ENCODE results near the gene SHANK1.

SHANK1 gene

GRCh38 chr19:50725911-50726230, 6.3 kb upstream of the SHANK1 start:
- no peak for DNase-seq

DNA sequence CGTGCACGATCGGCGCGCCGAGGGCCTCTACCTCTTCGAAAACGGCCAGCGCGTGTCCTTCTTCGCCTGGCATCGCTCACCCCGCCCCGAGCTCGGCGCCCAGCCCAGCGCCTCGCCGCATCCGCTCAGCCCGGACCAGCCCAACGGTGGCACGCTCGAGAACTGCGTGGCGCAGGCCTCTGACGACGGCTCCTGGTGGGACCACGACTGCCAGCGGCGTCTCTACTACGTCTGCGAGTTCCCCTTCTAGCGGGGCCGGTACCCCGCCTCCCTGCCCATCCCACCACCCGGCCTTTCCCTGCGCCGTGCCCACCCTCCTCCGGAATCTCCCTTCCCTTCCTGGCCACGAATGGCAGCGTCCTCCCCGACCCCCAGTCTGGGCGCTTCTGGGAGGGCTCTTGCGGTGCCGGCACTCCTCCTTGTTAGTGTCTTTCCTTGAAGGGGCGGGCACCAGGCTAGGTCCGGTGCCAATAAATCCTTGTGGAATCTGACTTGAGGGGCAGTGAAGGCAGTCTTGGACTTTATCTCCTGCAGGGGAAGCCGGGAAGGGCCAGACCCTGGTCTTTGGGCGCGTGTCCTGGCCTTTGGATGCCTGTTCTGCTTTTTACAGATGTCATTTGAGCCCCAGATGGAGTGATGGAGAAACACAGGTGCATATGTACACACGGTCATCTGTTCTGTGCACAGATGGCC, 5.8 kb upstream of the SHANK1 start:
- no peak for DNase-seq

DNA sequence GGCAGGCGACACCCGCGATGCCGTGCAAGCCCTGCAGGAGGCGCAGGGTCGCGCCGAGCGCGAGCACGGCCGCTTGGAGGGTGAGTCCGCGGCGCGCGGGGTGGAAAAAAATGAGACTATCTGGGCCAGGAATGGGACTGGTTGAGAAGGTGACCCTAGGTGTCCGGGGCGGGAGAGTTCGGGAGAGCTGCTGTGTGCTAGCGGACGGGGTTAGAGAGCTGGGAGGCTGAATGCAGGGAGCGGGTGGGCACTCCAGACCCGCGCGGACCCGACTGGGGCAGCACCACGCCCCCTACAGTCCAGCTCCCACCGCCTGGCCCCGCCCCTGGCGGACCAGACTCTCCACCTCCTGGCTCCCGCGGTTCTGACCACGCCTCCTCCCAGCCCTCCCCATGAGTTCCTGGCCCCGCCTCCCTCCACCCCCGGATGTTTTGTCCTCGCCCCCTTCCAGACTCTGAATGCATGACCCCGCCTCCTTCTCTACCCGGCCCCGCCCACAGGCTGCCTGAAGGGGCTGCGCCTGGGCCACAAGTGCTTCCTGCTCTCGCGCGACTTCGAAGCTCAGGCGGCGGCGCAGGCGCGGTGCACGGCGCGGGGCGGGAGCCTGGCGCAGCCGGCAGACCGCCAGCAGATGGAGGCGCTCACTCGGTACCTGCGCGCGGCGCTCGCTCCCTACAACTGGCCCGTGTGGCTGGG, 5.1 kb upstream of the SHANK1 start:
- DNase-seq: peak; percentile 86

DNA sequence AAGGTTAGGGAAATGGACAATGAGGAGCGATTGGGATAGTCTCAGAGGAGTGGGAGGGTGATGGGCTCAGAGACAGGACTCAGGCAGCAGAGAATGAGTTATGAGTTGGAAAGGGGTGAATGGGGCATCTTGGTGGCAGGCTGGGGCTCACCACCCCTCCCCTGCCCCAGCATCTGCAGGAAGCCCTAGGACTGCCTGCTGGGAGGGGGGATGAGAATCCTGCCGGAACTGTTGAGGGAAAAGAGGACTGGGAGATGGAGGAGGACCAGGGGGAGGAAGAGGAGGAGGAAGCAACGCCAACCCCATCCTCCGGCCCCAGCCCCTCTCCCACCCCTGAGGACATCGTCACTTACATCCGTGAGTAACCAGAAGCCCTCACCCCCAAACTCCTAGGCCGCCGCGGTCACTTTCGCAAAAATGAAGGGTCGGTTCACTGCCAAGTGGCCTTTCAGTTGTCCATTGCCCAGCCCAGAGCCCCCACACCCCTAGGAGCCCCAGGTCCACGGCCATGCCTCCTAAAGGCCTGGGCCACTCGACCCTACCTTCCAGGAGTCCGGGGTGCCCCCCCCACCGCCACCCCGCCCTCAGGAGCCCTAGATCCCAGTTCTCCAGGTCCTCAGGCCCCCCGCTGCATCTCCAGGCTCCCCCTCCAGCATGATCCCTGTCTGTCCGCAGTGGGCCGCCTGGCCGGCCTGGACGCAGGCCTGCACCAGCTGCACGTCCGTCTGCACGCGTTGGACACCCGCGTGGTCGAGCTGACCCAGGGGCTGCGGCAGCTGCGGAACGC, 4.3 kb upstream of the SHANK1 start:
- DNase-seq: no peak

DNA sequence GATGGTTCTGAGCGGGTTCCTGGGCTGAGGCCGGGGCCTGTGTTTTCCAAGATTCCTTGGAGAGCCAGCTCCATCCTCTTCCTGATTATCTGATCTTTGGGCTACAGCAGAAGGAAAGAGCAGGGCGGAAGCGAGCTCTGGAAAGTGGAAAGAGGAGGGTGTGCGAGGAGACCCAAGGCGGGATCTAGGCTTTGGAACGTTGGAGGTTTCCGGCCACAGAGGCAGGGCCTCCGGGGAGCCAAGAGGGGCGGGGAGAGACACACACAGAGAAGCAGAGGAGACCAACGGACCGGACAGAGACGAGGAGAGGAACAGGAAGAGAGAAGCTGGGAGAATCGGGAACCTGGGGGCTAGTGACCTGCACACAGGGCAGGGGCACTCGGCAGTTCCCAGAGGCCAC, 3.5 kb upstream of the SHANK1 start, which contains the start of gene CLEC11A:
Gene CLEC11A, plus strand, starts transcription at position 296 of the 400 bp plus-strand sequence. CDS start 162 bp downstream, outside the sequence.
- no peak for DNase-seq

DNA sequence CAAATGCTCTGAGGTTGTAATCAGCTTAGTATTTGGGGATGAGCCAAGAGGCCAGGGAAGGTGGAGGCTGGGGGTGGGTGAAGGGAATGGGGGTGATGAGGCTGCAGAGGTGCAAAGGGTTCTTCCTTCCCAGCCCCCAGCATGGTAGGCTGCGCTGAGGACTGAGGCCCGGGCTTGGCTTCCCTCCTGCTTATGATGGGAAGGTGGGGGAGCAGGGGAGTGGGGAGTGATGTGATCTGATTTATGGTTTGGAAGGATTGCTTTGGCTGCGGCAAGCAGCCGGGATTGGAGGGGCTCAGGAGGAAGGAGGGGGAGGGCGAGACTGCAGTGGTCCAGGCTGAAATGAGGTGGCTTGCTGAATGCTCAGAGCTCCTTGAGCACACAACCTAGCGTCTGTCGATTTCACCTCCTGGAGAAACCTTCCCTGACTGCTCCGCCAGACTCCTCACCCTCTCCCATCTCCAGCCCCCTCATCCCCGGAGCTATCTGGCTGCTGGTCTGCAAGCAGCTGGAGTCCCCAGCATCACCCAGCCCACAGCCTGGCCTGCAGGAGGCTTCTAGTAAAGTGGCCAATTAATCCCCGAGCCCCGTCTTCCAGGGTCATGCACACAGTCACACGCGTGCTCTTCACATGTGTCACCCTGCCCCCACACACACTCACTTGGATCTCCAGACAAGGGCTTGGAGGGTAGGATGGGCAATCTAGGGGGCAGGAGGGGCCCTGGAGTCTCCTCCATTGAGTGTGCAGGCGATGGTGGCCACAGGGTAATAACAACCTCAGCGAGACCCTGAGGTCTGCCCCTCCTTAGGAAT, 2.8 kb upstream of the SHANK1 start:
- no peak for DNase-seq

GRCh38 chr19:50721441-50722137, 2.0 kb upstream of the SHANK1 start:
- no peak for DNase-seq

GRCh38 chr19:50720921-50721381, 1.3 kb upstream of the SHANK1 start:
- DNase-seq: no peak

GRCh38 chr19:50720181-50720920, 749 bp upstream of the SHANK1 start:
- DNase-seq: no peak

GRCh38 chr19:50719119-50719435, 525 bp downstream of the SHANK1 start:
- no peak for DNase-seq

- DNase-seq: no peak
These were observed 1.1 kb downstream of the SHANK1 start for GRCh38 chr19:50718255-50719118.

GRCh38 chr19:50717891-50718254, 1.7 kb downstream of the SHANK1 start:
- DNase-seq: no peak

DNA sequence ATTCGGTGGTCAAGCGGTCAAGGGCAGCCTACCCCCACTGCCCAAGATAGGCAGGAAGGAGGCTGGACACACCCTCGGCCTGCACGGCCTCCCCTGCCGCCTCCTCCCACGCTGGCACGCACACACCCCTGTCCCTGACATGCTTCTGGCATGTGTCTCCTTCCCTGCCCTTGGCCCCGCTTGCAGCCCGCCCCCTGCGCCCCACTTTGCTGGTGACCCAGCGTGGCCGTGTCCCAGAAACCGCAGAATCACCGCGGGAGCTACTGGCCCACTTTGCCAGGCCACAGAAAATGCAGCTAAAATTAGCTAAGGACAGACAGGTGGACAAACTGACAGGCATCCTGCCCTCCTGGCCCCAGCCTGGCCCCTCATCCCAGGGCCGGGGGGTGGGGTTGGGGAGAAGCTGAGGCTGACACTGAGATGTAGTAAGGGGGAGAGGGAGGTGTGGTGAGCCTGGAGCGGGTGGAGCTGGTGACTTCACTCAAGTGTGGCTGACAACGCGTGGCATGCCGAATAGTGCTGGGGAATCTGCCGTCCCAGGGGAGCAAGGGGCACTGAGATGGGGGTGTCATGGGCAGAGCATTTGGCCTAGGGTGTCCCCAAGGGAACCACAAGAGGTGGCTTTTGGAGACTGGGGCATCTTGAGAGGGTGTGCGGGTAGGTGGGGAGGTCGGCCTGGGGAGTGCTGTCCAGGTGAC, 2.4 kb downstream of the SHANK1 start:
- DNase-seq: no peak

- no peak for DNase-seq
These were observed 3.2 kb downstream of the SHANK1 start for GRCh38 chr19:50716178-50717025.

DNA sequence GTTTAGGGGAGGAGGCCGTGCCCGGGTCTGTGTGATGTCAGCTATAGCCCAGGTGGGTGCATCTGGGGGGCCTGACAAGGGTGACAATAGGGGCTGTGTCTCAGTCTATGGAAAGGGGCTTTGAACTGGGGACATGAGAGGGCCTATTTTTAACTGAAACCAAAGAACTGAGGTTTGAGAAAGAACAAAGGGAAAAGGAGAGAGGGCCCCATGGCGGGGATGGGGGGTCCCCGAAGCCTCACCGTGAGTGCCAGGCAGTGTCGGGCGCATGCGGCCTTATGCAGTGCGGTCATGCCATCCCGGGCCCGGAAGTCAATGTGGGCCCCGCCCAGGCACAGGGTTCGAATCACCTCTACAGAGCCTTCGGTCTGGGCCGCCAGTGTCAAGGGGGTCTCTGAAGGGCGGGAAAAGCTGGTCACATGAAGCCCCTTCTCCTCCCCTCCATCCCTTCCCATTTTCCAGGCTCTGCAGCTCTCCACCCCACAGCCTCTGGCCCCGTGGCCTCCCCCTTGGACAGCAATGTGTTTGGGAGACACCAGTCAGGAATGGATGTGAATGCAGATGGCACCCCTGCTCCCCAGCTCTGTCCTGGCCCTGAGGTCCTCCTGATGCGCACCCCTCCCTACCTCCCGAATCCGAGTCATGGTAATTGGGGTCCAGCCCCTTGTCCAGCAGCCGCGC, 5.9 kb downstream of the SHANK1 start:
- no peak for DNase-seq

GRCh38 chr19:50712833-50713232, 6.8 kb downstream of the SHANK1 start:
- no peak for DNase-seq

GRCh38 chr19:50711805-50712204, 7.8 kb downstream of the SHANK1 start:
- DNase-seq: no peak

GRCh38 chr19:50711196-50711595, 8.4 kb downstream of the SHANK1 start:
- no peak for DNase-seq

GRCh38 chr19:50710612-50711011, 9.0 kb downstream of the SHANK1 start:
- DNase-seq: no peak

Data from NCI-H1092 (cell line).